COR-L47 (cell line): ENCODE measurements around the gene LBX2.
"Not testable (repeated sequence)": the region's sequence is repeated elsewhere in the genome, so short reads cannot be mapped to it uniquely, and the experiment has no call there.

ENCODE experiments used
- DNase-seq: peaks from one replicate; lab custom pipeline; 2025; lab: John Stamatoyannopoulos, UW

LBX2 gene

GRCh38 chr2:74482801-74483674 is 16.4 kb downstream of the LBX2 start, which contains the start of the genes CCDC142 and TTC31:
Gene CCDC142 (minus strand): TSS chr2:74482998. CDS start chr2:74482837, 161 bp downstream.
Gene TTC31 (plus strand): TSS chr2:74483081. CDS start chr2:74483096, 15 bp downstream.
- peak; percentile 94 for DNase-seq

- DNase-seq: peak; percentile 59
Measured at GRCh38 chr2:74481961-74482800, 17.2 kb downstream of the LBX2 start.

DNA sequence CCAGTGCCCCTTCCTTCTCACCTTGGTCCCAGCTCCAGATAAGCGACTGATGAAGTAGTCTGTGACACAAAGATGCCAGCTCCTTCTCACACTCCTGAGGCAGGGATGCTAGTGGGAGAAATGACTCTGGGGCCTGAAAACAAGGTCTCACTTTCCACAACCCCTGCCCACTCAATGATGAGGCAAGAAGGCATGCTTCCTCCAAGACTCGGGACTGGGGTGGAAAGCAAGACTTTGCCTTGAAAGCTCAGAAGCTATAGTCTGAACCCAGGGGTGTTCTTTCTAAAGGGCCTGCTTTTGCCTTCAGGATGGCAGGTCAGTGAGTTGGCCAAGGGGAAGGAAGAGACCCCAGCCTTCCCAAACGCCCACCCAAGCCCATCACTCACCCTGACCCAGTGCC is 18.0 kb downstream of the LBX2 start:
- no peak for DNase-seq

DNA sequence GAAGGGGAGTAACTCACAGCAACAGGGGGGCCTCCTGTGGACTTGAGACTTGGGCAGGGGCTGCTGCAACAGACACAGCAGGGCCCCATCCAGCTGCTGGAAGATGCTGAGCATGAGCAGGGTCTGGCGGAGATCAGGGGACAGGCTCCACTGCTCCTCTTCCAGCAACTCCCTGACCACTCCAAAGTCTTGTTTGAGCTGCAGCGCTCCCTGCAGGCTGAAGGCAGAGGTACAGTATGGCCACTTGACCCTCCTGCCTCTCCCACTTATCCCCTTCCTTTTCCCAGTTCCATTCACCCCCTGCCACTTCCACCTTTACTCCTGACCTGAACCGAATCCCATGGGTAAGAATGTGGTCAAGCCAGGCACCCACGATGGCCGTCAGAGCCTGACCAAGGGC is 24.5 kb downstream of the LBX2 start:
- DNase-seq: no peak

DNA sequence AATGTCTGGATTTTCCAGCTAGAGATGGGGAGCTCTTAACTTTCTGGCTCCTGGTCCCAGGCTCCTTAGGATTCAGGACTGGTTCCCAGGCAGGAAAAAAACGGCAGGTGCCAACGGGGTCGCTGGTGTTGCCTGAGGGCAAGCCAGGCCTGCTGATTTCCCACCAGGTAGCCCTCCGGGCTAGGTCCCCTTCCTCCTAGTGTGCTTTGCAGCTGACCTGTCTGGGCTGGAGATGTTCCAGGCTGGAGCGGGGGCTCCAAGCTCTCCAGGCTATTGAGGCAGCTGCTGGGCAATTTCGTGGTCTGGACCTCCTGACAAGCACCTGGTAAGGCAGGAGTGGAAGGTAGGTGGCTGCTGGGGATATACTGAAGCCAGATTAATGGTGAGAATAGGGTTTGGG is 24.9 kb downstream of the LBX2 start:
- no peak for DNase-seq

GRCh38 chr2:74472945-74473258 is 26.5 kb downstream of the LBX2 start:
- DNase-seq: no peak

GRCh38 chr2:74472086-74472944 is 27.1 kb downstream of the LBX2 start, which contains the start of gene MRPL53:
Gene MRPL53 (minus strand): TSS chr2:74472680. CDS start chr2:74472660, 20 bp downstream.
- peak; percentile 92 for DNase-seq

DNA sequence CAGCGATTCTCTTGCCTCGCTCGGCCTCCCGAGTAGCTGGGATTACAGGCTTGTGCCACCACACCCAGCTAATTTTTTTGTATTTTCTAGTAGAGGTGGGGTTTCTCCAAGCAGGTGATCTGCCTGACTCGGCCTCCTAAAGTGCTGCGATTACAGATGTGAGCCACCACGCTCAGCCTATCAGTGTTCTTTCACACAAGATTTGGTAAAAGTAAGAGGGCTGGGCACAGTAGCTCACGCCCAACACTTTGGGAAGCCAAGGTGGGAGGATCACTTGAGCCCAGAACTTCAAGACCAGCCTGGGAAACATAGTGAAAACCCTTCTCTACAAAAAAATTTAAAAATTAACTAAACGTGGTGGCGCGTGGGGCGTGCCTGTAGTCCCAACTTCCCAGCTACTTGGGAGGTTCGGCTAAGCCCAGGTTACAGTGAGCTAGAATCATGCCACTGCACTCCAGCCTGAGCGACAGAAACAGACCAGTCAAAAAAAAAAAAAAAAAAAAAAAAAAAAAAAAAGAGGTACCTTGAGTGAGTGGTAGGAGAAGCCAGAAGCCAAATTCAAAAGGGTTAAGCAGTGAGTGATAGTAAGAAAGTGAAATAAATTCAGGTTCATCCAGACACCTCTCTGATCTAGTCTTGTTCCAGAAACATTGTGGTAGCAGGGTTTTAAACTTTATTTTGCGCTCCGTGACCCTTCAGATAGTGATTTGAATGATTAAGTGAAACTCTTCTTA is 27.9 kb downstream of the LBX2 start:
- no peak for DNase-seq

- DNase-seq: not testable (repeated sequence)
Measured at GRCh38 chr2:74470742-74471141, 28.7 kb downstream of the LBX2 start.

DNA sequence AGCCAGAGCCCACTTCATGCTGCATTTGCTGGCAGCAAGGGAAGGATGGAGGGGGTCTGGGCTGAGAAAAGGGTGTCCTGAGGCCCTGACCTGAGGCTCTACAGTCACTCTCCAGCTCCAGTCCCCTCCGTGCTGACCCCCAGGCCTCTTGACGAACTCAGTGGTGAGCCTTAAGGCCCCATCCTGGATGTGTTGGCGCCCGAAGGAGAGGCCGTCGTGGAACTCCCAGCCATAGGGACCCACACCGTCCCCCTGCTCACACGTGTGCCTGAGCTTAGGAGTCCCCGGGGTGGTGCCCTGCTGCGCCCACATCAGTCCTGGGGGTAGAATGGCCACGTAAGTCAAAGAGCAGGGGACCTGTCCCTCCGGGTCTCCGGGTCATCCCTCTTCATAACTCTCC is 35.0 kb downstream of the LBX2 start:
- DNase-seq: no peak

DNA sequence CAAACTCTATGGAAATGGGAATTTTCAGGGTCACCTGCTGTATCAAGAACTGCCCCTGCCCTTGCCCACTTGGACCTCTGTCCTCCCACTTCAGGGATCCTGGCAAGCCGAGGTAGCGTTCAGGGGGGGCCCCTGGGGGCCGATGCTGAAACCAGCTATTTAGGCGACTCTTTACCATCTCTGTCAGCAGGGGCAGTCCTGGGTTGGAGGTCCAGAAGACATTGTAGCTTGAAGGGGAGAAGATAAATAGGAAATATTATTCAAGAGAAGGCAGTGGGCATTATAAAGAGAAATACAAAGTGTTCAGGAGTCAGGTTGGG is 36.7 kb downstream of the LBX2 start:
- no peak for DNase-seq

DNA sequence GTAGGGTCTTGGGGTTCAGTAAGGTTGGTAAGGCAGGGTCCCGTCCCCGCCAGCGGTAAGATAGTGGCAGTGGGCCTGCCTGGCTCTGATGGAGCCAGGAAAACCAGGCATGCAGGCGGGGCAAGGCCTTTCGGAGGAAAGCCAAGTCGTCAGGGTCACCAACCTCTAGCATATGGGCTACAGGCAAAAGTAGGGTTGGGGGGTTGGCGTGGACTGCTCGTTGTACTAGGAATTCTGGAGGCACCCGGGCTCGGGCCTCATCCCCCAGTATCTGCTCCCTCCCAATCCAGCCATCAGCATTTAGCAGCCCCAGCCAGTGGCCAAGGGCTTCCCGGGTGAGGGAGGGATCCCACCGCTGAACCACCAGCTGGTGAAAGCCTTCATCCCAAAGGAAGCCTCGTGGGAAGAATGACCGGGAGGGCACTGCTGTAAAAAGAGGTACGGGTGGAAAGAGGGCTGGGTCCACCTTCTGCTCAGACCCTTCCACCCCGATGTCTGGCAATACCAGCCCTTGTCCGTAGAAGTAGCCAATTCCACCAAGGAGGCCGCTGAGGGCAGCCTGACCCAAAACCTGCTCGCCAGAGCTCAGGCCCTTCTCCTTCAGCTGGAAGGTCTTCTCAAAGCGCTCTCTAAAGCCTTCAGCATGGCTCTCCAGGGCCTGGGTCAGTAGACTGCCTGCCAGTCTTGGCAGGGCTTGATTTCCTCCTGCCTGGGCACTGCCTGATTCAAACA is 37.2 kb downstream of the LBX2 start:
- no peak for DNase-seq

- DNase-seq: no peak
Measured at GRCh38 chr2:74461187-74462053, 38.0 kb downstream of the LBX2 start.

DNA sequence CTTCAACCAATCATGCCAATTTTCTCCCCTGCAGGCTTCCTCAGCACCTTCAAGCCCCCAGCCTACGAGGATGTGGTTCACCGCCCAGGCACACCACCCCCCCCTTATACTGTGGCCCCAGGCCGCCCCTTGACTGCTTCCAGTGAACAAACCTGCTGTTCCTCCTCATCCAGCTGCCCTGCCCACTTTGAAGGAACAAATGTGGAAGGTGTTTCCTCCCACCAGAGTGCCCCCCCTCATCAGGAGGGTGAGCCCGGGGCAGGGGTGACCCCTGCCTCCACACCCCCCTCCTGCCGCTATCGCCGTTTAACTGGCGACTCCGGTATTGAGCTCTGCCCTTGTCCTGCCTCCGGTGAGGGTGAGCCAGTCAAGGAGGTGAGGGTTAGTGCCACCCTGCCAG is 39.2 kb downstream of the LBX2 start:
- DNase-seq: not testable (repeated sequence)

GRCh38 chr2:74459503-74460118 is 39.8 kb downstream of the LBX2 start:
- not testable (repeated sequence) for DNase-seq

GRCh38 chr2:74458938-74459363 is 40.5 kb downstream of the LBX2 start:
- DNase-seq: no peak

DNA sequence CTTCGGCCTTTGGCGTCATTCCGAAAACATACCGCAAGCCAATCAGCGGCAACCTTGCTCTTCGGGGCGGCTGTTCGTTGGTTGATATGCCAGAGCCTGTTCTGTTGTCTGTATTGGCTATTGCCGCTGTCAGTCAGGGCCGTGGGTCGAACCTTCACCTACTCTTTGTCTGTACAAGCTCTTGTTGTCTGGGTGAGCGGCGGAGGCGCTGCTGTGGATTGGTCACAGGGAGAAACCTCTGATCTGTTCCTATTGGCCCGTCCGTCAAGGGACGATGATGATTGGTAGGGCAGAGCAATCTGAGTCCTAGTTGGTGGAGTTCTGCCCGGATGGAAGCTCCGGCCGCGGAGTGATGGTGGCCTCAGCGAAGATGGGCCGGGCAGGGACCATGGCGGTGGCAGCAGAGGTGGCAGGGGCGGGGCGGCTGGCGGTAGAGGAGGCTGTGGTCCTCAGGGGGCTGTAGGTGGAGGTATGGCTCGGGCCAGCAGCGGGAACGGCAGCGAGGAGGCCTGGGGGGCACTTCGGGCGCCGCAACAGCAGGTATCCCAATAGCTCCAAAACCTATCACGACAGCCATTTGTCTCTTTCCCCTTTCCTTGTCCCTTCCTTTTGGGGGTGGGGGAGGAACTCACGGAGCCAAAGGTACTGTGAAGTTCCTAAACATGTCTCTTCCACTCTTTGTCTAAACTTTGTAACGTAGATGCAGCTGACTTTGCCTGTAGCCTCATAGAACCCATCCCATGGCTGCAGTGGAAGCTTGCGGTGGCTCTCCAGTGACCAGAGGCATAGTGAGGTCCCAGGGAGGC is 41.1 kb downstream of the LBX2 start, which contains the start of gene WBP1:
Gene WBP1 (plus strand): TSS at position 307 of the 806 bp plus-strand sequence. CDS start 165 bp downstream, at position 472.
- DNase-seq: peak; percentile 100

DNA sequence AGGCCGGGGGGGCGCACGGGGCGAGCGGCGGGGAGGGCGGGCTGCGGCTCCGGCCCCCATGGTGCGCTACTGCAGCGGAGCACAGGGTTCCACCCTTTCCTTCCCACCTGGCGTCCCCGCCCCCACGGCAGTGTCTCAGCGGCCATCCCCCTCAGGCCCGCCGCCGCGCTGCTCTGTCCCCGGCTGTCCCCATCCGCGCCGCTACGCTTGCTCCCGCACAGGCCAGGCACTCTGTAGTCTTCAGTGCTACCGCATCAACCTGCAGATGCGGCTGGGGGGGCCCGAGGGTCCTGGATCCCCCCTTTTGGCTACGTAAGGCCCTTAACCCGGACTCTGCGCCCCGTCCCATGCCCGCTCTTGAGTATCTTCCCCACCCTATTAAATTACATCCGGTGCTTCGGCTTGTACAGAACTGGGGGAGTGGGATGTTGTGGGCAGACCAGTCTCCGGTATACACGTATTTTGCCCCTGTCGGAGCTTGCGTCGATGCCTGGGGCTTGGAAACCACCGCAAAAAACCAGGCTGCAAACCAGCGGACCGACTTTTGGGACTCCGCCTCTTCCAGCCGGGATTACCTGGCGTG is 41.8 kb downstream of the LBX2 start:
- DNase-seq: peak; percentile 88
